Activated CD4-positive, alpha-beta T cell treated with anti-CD3 and anti-CD28 coated beads, Interleukin-2, amount 50 U/mL, for 16 hours (primary cell): ENCODE data around the gene CNTD1.
"Not testable (repeated sequence)": the region's sequence is repeated elsewhere in the genome, so short reads cannot be mapped to it uniquely, and the experiment has no call there.

ENCODE experiments used
- DNase-seq: peaks from one replicate; pipeline ENCODE4 v3.0.0-alpha.2; 2020

The CNTD1 gene

GRCh38 chr17:42798383-42799380 is at the start of gene CNTD1, which contains the start of gene COA3:
TSS of gene CNTD1 (plus strand) at chr17:42798861. CDS start at chr17:42799068, 207 bp downstream.
TSS of gene COA3 (minus strand) at chr17:42798704. CDS start at chr17:42798681, 23 bp downstream.
- DNase-seq = peak; percentile 89

DNA sequence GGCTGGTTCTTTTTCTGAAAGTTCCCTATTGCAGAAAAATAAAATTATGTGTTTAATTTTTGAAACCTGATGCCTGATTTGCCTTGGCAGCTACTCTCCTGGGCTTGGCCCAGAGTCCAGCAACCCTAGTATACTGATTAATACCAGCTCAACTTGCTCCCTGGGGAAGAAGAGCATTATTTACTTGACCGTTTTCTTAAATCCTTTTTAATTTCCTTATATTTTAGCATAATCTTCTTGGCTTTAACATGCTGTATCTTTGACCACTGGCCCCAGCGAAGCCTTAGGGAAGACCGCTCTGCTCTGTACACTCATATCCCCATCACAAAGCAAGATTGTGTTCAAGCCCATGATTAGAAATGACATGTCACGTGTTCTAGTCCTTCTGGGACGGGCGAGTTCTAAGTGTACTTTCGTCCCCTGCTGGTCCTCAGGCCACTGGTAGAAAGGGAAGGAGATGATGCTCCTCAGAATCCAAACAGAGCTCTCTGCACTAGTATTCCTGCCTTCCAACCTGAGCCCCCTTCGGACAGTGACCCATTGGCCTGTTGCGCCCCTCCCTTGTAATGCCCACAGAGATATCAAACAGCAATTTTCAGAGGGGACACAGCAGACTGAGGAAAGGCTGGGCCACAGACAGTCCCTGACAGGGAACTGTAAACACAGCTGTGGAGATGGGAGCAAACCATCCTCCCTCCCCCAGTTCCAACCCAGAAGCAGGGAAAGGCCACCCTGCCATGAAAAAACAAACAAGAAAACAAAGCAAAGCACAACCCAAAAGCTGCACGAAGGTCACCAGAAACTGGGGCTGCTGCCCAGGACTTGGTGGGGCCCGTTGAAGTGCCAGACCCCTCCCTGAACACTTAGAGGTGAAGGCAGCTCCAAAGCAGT is 49.5 kb upstream of the CNTD1 start:
- DNase-seq = no peak

GRCh38 chr17:42750739-42751344 is 47.8 kb upstream of the CNTD1 start:
- no peak for DNase-seq

GRCh38 chr17:42751628-42752027 is 47.0 kb upstream of the CNTD1 start:
- DNase-seq = no peak

DNA sequence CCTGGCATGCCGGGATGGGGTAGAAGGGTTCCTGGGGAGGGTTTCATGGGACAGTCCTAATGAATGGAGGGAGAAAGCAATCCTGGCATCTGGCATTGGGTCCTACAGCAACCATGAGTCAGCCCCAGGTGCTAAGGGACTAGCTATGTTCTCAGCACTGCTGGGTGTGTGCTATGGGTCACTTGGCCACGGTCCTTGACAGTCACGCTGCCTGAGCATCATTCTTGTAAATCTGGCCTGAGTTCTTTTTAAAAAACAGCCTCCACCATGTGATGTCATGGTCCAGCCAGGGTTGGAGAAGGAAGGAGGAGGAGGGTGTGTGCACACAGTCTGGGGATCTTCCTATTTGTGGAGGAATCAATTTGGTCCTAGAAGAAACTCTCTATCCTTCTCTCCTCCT is 43.9 kb upstream of the CNTD1 start:
- DNase-seq = no peak

DNA sequence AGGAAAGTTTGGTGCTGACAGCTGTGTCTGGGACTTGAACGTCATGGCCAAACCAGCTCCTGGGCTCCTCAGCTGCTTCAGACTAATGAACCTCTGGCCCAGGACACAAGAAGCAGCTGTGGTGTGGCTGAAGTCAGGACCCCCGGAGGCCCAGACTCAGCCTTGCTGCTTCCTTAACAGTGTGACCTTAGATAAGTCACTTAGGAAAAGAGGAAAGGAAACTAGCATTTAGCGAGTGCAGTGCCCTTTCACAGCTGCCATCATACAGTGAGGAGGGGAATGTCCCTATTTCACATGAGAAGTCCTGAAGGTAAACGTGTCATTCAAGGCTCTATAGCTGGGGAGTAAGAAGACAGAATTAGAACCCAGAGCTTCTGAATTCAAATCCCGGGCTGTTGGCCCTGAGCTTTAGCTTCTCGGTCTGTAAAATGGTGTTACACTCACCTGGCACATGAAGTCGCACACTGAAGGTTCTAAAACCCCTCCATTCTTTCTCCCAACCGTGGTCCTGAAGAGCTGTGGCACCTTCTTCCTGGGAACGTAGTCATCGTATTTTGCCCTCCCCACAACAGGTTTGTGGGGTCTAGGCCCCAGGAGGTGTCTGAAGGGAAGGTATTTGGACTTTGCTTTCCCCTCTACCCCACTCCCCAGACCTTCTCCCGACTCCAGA is 38.5 kb upstream of the CNTD1 start:
- no peak for DNase-seq

DNA sequence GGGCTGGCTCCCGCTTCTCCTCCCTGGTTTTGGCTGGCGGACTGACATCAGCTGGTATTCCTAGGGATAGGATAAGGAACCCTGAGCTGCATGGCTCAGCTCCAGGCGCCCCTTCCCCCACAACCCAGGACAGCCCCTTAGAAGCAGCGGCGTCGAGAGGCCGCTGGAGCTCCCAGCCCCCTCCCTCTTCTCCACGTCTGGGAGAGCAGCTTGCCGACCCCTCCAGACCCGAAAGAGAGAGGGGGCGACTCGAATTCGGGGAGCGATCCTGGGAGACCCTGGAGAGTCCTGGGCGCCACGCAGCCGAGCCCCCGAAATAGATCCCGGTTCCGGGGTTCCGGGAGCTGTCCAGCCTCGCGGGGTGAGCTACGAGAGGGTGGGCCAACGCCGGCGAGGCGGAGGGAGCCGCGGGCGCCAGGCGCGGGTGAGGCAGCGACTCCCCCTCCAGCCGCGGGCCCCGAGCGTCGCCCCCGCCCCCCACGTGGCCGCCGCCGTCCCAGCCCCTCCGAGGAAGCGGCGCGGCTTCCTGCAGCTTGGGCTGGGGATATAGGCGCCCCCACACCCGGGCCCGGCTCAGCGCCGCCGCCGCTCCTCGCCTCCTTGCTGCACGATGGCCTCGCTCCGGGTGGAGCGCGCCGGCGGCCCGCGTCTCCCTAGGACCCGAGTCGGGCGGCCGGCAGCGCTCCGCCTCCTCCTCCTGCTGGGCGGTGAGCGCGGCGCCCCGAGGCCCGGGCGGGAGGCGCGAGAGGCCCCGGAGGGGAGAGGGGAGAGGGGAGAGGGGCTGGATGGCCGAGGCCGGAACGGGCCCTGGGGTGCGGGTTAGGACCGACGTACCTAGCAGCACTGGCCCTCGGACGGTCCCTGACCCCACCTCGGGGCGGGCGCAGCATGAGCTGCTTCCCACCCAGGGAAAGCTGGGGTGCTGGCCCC is 37.7 kb upstream of the CNTD1 start, which contains the start of gene RAMP2:
TSS of gene RAMP2 (plus strand) at position 576 of the 930 bp plus-strand sequence. CDS start at position 611, 35 bp downstream.
- DNase-seq = no peak

- no peak for DNase-seq
Observed at GRCh38 chr17:42761638-42762037, 37.0 kb upstream of the CNTD1 start.

- DNase-seq = no peak
Observed at GRCh38 chr17:42766124-42766523, 32.5 kb upstream of the CNTD1 start.

- no peak for DNase-seq
Observed at GRCh38 chr17:42767512-42767911, 31.1 kb upstream of the CNTD1 start.

DNA sequence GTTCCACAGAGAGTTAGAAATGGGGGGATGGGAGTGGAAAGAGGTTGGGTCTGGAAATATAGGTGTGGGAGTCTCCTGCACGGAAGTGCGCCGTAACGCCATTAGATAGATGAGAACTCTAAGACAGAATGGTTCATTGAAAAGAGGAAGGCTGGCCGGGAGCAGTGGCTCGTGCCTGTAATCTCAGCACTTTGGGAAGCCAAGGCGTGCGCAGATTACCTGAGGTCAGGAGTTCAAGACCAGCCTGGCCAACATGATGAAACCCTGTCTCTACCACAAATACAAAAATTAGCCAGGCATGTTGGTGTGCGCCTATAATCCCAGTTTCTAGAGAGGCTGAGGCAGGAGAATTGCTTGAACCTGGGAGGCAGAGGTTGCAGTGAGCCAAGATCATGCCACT is 30.7 kb upstream of the CNTD1 start:
- not testable (repeated sequence) for DNase-seq

GRCh38 chr17:42769964-42770363 is 28.7 kb upstream of the CNTD1 start:
- not testable (repeated sequence) for DNase-seq

GRCh38 chr17:42772945-42773289 is 25.7 kb upstream of the CNTD1 start:
- no peak for DNase-seq

- peak; percentile 87 for DNase-seq
Observed at GRCh38 chr17:42773290-42774035, 25.2 kb upstream of the CNTD1 start, which contains the start of gene VPS25. TSS of gene VPS25 (plus strand) at chr17:42773449. CDS start at chr17:42773476, 27 bp downstream.

- no peak for DNase-seq
Observed at GRCh38 chr17:42774066-42774745, 24.5 kb upstream of the CNTD1 start.

DNA sequence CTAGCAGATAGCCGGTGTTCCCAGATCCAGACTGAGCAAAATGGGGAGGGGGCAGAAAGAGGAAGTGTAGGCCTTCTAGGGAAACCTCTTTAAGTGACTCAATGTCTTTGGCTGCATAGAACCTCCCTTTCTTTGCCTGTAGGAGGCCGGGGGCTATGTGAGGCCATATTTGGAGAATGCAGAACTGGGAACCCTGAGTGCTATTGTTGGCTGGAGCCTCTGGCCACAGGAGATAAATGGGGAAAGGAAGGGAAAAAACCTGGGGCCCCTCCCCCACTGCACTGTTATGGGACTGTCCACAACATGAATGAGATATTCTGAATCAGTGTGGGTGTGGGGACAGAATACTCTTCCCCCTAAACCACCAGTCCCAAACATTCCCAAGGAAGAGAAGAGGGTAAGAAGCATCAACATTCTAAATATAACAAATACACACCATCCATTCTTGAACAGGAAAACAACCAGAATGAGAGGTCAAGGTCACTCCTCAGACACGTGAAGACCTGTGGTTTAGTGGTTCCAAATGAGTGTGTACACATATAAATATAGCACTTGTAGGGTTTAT is 23.0 kb upstream of the CNTD1 start:
- DNase-seq = no peak

DNA sequence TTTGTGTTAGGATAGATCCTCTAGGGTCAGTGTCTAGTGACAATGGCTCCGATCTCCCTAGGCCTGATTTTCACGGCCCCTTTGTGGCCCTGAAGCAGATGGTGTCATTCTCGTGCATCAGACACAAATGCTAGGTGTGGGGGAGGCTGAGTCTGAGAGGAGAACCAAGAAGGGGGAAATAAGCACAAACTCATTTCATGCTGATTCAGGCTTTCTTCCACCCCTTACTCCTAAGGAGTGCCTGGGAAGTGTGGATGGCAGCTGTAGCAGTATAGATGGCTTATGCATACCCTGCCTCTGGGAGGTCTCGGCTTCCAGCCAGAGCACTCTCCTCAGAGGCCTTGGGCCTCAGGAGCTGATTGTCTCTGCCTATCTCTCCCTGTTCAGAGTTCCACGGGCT is 20.1 kb upstream of the CNTD1 start:
- DNase-seq = no peak

DNA sequence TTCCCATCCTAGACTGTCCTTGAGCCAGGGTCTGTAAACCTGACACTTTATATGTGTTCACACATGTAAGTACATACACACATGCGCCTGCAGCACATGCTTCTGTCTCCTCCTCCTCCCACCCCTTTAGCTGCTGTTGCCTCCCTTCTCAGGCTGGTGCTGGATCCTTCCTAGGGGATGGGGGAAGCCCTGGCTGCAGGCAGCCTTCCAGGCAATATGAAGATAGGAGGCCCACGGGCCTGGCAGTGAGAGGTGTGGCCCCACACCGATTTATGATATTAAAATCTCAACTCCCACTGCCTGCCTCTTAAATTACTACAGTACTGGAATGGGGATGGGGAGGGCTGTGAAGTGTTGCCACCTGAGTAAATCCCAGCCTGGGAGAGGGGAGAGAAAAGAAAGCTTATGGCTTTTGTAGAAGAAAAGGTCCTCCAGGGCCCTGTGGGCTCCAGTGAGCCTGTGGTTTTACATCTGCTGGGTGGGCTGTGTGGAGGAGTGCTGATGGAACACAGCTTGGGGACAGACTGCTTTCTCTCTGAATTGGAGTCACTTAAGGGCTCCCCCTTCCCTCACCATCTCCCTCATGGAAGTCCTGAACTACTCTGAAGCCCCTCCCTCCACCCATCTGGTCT is 19.2 kb upstream of the CNTD1 start:
- DNase-seq = no peak
